Body of pancreas (tissue), 4 donors: Measurements from ENCODE around the gene C11orf16.

Experiments
- POLR2A ChIP-seq, 3 donors: fragments of 450-650 bp; IDR thresholded peaks; one replicate each; pipeline ENCODE4 v1.6.1; 2016; ENCODE audit warnings: antibody characterized with exemption in 3 of 3, mild to moderate bottlenecking in 2 of 3
- TF ChIP-seq, protein P1 (sequence below), 7 experiments: fragments of 450-650 bp in 4 of 7; fragments of 200-600 bp in 3 of 7; sonication (generic) in 3 of 7; IDR thresholded peaks; one replicate each; pipeline ENCODE4 v1.5.1; 2016 to 2019; ENCODE audit warnings: antibody characterized with exemption in 7 of 7

DNA sequence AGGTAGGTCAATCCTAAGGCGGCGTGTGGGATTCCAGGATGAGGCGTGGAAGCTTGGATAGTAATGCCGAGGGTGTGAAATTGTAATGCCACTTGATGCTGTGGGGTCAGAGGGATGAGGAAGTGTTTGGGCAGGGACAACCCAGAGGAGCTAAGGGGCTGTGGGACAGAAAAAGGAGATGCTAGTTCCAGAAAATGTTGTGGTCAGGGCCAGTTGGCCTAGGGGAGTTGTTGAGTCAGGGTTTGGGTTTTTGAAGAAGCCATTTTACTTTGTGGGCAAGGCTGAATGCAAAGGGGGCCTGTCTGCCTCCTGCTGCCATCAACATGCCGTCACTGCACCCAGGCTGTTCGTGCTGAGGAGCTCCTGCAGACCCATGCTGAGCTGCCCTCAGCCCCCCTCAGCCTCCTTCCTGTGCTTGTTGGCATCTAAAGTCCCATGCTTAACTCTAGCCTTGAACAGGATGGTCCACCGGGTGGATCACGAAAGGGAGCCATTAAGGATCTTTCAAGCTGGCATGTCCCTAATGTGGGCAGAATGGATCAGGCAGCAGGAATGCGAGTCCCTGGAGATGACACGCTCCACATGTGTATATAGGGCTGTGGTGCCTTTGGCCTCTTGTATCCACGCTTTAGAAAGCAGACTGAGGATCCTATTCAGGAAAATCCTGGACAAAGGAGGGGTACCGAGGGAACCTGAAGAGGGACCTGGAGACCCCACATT, 2.1 kb downstream of the C11orf16 start:
- TF ChIP-seq, protein P1, sequence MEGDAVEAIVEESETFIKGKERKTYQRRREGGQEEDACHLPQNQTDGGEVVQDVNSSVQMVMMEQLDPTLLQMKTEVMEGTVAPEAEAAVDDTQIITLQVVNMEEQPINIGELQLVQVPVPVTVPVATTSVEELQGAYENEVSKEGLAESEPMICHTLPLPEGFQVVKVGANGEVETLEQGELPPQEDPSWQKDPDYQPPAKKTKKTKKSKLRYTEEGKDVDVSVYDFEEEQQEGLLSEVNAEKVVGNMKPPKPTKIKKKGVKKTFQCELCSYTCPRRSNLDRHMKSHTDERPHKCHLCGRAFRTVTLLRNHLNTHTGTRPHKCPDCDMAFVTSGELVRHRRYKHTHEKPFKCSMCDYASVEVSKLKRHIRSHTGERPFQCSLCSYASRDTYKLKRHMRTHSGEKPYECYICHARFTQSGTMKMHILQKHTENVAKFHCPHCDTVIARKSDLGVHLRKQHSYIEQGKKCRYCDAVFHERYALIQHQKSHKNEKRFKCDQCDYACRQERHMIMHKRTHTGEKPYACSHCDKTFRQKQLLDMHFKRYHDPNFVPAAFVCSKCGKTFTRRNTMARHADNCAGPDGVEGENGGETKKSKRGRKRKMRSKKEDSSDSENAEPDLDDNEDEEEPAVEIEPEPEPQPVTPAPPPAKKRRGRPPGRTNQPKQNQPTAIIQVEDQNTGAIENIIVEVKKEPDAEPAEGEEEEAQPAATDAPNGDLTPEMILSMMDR (IDR thresholded peaks at IDR 0.05) = no peak
- TF ChIP-seq POLR2A (IDR thresholded peaks at IDR 0.05) = no peak
